GM12878 (cell line): ENCODE measurements around the gene THNSL1. TPM values are rescaled to one million over a fixed set of nuclear protein-coding genes. Genes with fewer than 3 reads are reported as not detected.

ENCODE experiments used
- ATAC-seq: fragments of 200-7000 bp; cut with Tn5 transposase; 3 replicates; pipeline ENCODE4 v1.9.1; 2020; ENCODE audit warnings: mild to moderate bottlenecking, moderate library complexity
- BruUV-seq: library from RNA; stranded (reverse); fragments of 400-500 nt; replicated peaks from 2 replicates; lab custom pipeline; 2021; lab: Mats Ljungman, UMichigan
- CTCF ChIA-PET: fragments of 300-600 bp; sonication (Branson Sonifier 250); formaldehyde crosslinking; extraction: SDS; loops from one replicate; lab custom pipeline; 2021; ENCODE audit warnings: inconsistent platforms; lab: Yijun Ruan, JAX
- POLR2A ChIA-PET: fragments of 350-600 bp; formaldehyde crosslinking; extraction: SDS; loops from one replicate; lab custom pipeline; 2021; ENCODE audit warnings: inconsistent platforms; lab: Charles Lee
- RAD21 ChIA-PET: fragments of 300-600 bp; sonication (Branson Sonifier 250); formaldehyde crosslinking; loops from one replicate; lab custom pipeline; 2023; ENCODE audit warnings: antibody characterized with exemption; ENCODE audit not compliant: unreplicated experiment; lab: Charles Lee
- SMC1A ChIA-PET: fragments of 300-600 bp; sonication (Branson Sonifier 250); formaldehyde crosslinking; loops from one replicate; lab custom pipeline; 2023; ENCODE audit not compliant: unreplicated experiment, uncharacterized antibody; lab: Charles Lee
- DNase-seq: peaks from one replicate; pipeline ENCODE4 v3.0.0-alpha.2; 2011; ENCODE audit warnings: low read depth, low spot score
- FAIRE-seq: peaks from 3 replicates; lab custom pipeline; 2011; peaks lifted over from hg19 to GRCh38; lab: Jason Lieb, UNC
- H2AFZ ChIP-seq: 2 replicates; pipeline ENCODE4 v1.6.0; 2011; ENCODE audit warnings: low read depth, low read length, control low read depth; ENCODE audit not compliant: control insufficient read depth
- H3K27ac ChIP-seq: 2 replicates; pipeline ENCODE4 v1.5.1; 2011; ENCODE audit warnings: control low read depth; ENCODE audit not compliant: control insufficient read depth, insufficient read depth
- H3K27me3 ChIP-seq, 2 experiments: replicated peaks in 1 of 2; 2 replicates each; pipeline versions ENCODE4 v1.6.0 to v1.6.1; 2011; ENCODE audit warnings: low read length in 1 of 2; ENCODE audit not compliant: control insufficient read depth in 2 of 2, insufficient read depth in 2 of 2
- H3K36me3 ChIP-seq, 2 experiments: 2 replicates each; pipeline ENCODE4 v1.5.1; 2011; ENCODE audit warnings: low read length in 1 of 2; ENCODE audit not compliant: control insufficient read depth in 2 of 2, insufficient read depth in 2 of 2
- H3K4me1 ChIP-seq: 2 replicates; pipeline ENCODE4 v1.6.1; 2011; ENCODE audit warnings: mild to moderate bottlenecking, low read length, moderate library complexity, mixed read lengths; ENCODE audit not compliant: control insufficient read depth, insufficient read depth
- H3K4me2 ChIP-seq: 2 replicates; pipeline ENCODE4 v1.6.0; 2011; ENCODE audit warnings: control low read depth; ENCODE audit not compliant: control insufficient read depth, insufficient read depth
- H3K4me3 ChIP-seq: fragments of 200-600 bp; sonication (generic); 2 replicates; pipeline ENCODE4 v1.5.1; 2016
- H3K79me2 ChIP-seq: 2 replicates; pipeline ENCODE4 v1.6.0; 2011; ENCODE audit warnings: low read length; ENCODE audit not compliant: control insufficient read depth, insufficient read depth
- H3K9ac ChIP-seq: 2 replicates; pipeline ENCODE4 v1.8.0; 2011; ENCODE audit warnings: low read length, control low read depth, mixed read lengths; ENCODE audit not compliant: control insufficient read depth, insufficient read depth
- H3K9me3 ChIP-seq: replicated peaks from 3 replicates; pipeline ENCODE4 v1.5.1; 2011; ENCODE audit warnings: mild to moderate bottlenecking, low read length; ENCODE audit not compliant: control insufficient read depth, insufficient read depth
- H4K20me1 ChIP-seq: 2 replicates; pipeline ENCODE4 v1.6.0; 2011; ENCODE audit not compliant: control insufficient read depth, insufficient read depth
- DPF2 ChIP-seq: fragments of 450-650 bp; IDR thresholded peaks from 2 replicates; pipeline ENCODE4 v1.6.1; 2017; ENCODE audit warnings: mild to moderate bottlenecking
- E2F4 ChIP-seq: IDR thresholded peaks from 2 replicates; pipeline ENCODE4 v1.6.1; 2012; ENCODE audit warnings: low read depth, low read length, improper control_type of control experiment
- ETV6 ChIP-seq, 2 experiments: fragments of 450-650 bp in 1 of 2; IDR thresholded peaks in 1 of 2; conservative IDR thresholded peaks in 1 of 2; 2 replicates each; pipeline ENCODE4 v1.6.1; 2014; ENCODE audit warnings: antibody characterized with exemption in 1 of 2, borderline replicate concordance in 1 of 2, low read depth in 1 of 2, mild to moderate bottlenecking in 1 of 2, moderate library complexity in 1 of 2
- FOXM1 ChIP-seq: IDR thresholded peaks from 2 replicates; pipeline ENCODE4 v1.6.1; 2012; ENCODE audit warnings: low read depth, mild to moderate bottlenecking, inconsistent platforms, low read length, moderate library complexity
- IKZF1 ChIP-seq: fragments of 450-650 bp; conservative IDR thresholded peaks from 2 replicates; pipeline ENCODE4 v1.6.1; 2017; ENCODE audit warnings: antibody characterized with exemption, mild to moderate bottlenecking
- MTA3 ChIP-seq: IDR thresholded peaks from 2 replicates; pipeline ENCODE4 v1.6.1; 2012; ENCODE audit warnings: low read length, inconsistent platforms, borderline replicate concordance
- NR2C2 ChIP-seq: IDR thresholded peaks from 2 replicates; pipeline ENCODE4 v1.6.1; 2011; ENCODE audit warnings: borderline replicate concordance, low read depth; ENCODE audit not compliant: control insufficient read depth, insufficient read length
- SIX5 ChIP-seq: IDR thresholded peaks from 2 replicates; pipeline ENCODE4 v1.6.1; 2011; ENCODE audit warnings: mild to moderate bottlenecking, low read depth, low read length, moderate library complexity; ENCODE audit not compliant: severe bottlenecking
- SKIL ChIP-seq: fragments of 450-650 bp; IDR thresholded peaks from 2 replicates; pipeline ENCODE4 v1.6.1; 2017; ENCODE audit warnings: mild to moderate bottlenecking, low read depth, inconsistent platforms; ENCODE audit not compliant: poor library complexity, severe bottlenecking
- SMAD1 ChIP-seq: fragments of 450-650 bp; IDR thresholded peaks from 2 replicates; pipeline ENCODE4 v1.6.1; 2018; ENCODE audit warnings: mild to moderate bottlenecking, low read depth; ENCODE audit not compliant: partially characterized antibody
- SMC3 ChIP-seq: IDR thresholded peaks from 2 replicates; pipeline ENCODE4 v1.6.1; 2011; ENCODE audit warnings: low read length, improper control_type of control experiment, borderline replicate concordance
- STAT1 ChIP-seq: fragments of 450-650 bp; conservative IDR thresholded peaks from 2 replicates; pipeline ENCODE4 v1.6.1; 2014; ENCODE audit warnings: antibody characterized with exemption, mild to moderate bottlenecking
- SUPT20H ChIP-seq: IDR thresholded peaks from 2 replicates; pipeline ENCODE4 v1.6.1; 2011; ENCODE audit warnings: low read depth, mild to moderate bottlenecking, low read length, moderate library complexity, borderline replicate concordance; ENCODE audit not compliant: control insufficient read depth
- SUZ12 ChIP-seq: fragments of 200-600 bp; sonication (generic); IDR thresholded peaks from one replicate; pipeline ENCODE4 v1.6.1; 2018; ENCODE audit warnings: antibody characterized with exemption, mild to moderate bottlenecking; ENCODE audit not compliant: unreplicated experiment
- YBX1 ChIP-seq: fragments of 450-650 bp; IDR thresholded peaks from 2 replicates; pipeline ENCODE4 v1.6.1; 2016; ENCODE audit warnings: antibody characterized with exemption
- ZSCAN29 ChIP-seq: fragments of 450-650 bp; IDR thresholded peaks from 2 replicates; pipeline ENCODE4 v1.6.1; 2017; ENCODE audit warnings: mild to moderate bottlenecking, moderate library complexity
- WGBS: methylation state at CpG from one replicate; pipeline ENCODE4 v1.1.6; 2016; ENCODE audit warnings: low lambda C conversion rate; ENCODE audit not compliant: insufficient replicate concordance, insufficient coverage; ENCODE audit errors: missing lambda C conversion rate; 5-methylcytosine and 5-hydroxymethylcytosine counted together
- in situ Hi-C: fragments of 300-500 bp; cut with MboI; formaldehyde crosslinking; loops from 9 replicates; pipeline ENCODE4 v1.14.3; 2018; ENCODE audit warnings: mixed read lengths
- intact Hi-C: fragments of 100-400 bp; cut with micrococcal nuclease; formaldehyde crosslinking; loops from one replicate; pipeline ENCODE4 v1.14.2; 2022; ENCODE audit not compliant: unreplicated experiment
- polyA plus RNA-seq, 11 experiments: library from polyadenylated mRNA; depleted of rRNA in 4 of 11; unstranded in 6 of 11; stranded (reverse) in 5 of 11; fragments of >200 nt; fragmentation: Nextera tagmentation in 4 of 11; fragmentation: Illumina TruSeq in 1 of 11; extraction: Ambion mirVana in 4 of 11; extraction: Trizol in 1 of 11; gene quantifications; 1 replicate in 1 of 11; 2 replicates in 10 of 11; pipeline versions ENCODE4 v1.2.1 to v1.2.3, GENCODE V29; 2011 to 2016; ENCODE audit warnings: inconsistent platforms in 2 of 11, missing spikeins in 2 of 11, low read depth in 1 of 11
- total RNA-seq, 4 experiments: library from RNA; depleted of rRNA in 3 of 4; stranded (reverse); fragments of >200 nt in 3 of 4; fragmentation: Illumina TruSeq in 1 of 4; extraction: Trizol in 1 of 4; gene quantifications; 2 replicates each; pipeline versions ENCODE4 v1.2.1 to v1.2.3, GENCODE V29; 2013 to 2021

Gene THNSL1
- total and polyA plus RNA-seq, 10 of the 15 experiments (the other 5 are each of a cell fraction or from before 2014, with no cell fraction given) = 4.2 to 17.5 (median 6.2) TPM

GRCh38 chr10:24981161-24981710 is 35.2 kb upstream of the THNSL1 start:
- SMC1A ChIA-PET = interaction anchor here (0.8 to 8.1 kb wide), 11 partner anchors 8 to 274 kb away, joined by 3 to 44 read pairs (median 6); no protein-coding TSS in a partner anchor
- H3K36me3 ChIP-seq = no peaks in the 10 kb centered on the region
- H3K4me1 ChIP-seq = peaks cover 4% of the 10 kb centered on the region
- no peak overlapping the region for H3K27ac ChIP-seq
- POLR2A ChIA-PET = no interaction called here
- no peaks in the 10 kb centered on the region; the same call in 2 of the 3 replicates for H3K9me3 ChIP-seq
- WGBS = 90% methylated on average over 5 of the region's 5 CpGs
- intact Hi-C loops = no loop called here
- TF ChIP-seq SUZ12 (no peak), MTA3 (no peak), NR2C2 (no peak), SMC3 (no peak), ZSCAN29 (no peak), SUPT20H (no peak), IKZF1 (no peak), E2F4 (no peak), SMAD1 (no peak), SIX5 (no peak), STAT1 (no peak), YBX1 (no peak), FOXM1 (no peak), ETV6 (conservative IDR thresholded peaks at IDR 0.05 in 1 of 2, IDR thresholded peaks at IDR 0.05 in 1 of 2; ENCODE audit: borderline replicate concordance in 1 of 2, low read depth in 1 of 2) (no peak), DPF2 (no peak), SKIL (no peak)
- CTCF ChIA-PET = interaction anchor here (0.8 to 2.9 kb wide), 8 partner anchors 9 to 424 kb away, joined by 3 to 21 read pairs (median 4); no protein-coding TSS in a partner anchor
- H3K9ac ChIP-seq = no peak overlapping the region
- H3K4me2 ChIP-seq = no peak overlapping the region
- H2AFZ ChIP-seq = no peak overlapping the region
- no peaks in the 10 kb centered on the region for H3K27me3 ChIP-seq
- BruUV-seq = no TSS peak
- FAIRE-seq (no peak), ATAC-seq (no peak), DNase-seq (no peak)
- H4K20me1 ChIP-seq = no peaks in the 10 kb centered on the region
- no peak overlapping the region for H3K4me3 ChIP-seq
- RAD21 ChIA-PET = interaction anchor here (1.0 to 4.3 kb wide), 2 partner anchors 52 to 68 kb away, joined by 3 to 18 read pairs; no protein-coding TSS in a partner anchor
- in situ Hi-C loops = no loop called here
- H3K79me2 ChIP-seq = no peaks in the 10 kb centered on the region
